B cell (primary cell): Measurements from ENCODE around the gene ADGRD1.

ENCODE experiments used
- CTCF ChIP-seq: fragments of 200-600 bp; IDR thresholded peaks from one replicate; pipeline ENCODE4 v1.8.0; 2022; ENCODE audit warnings: antibody characterized with exemption, mild to moderate bottlenecking
- EZH2 ChIP-seq: IDR thresholded peaks from 2 replicates; pipeline ENCODE4 v1.6.1; 2012; ENCODE audit warnings: borderline replicate concordance, low read depth, mild to moderate bottlenecking, moderate library complexity, low read length; ENCODE audit not compliant: insufficient read depth, poor library complexity, severe bottlenecking

DNA sequence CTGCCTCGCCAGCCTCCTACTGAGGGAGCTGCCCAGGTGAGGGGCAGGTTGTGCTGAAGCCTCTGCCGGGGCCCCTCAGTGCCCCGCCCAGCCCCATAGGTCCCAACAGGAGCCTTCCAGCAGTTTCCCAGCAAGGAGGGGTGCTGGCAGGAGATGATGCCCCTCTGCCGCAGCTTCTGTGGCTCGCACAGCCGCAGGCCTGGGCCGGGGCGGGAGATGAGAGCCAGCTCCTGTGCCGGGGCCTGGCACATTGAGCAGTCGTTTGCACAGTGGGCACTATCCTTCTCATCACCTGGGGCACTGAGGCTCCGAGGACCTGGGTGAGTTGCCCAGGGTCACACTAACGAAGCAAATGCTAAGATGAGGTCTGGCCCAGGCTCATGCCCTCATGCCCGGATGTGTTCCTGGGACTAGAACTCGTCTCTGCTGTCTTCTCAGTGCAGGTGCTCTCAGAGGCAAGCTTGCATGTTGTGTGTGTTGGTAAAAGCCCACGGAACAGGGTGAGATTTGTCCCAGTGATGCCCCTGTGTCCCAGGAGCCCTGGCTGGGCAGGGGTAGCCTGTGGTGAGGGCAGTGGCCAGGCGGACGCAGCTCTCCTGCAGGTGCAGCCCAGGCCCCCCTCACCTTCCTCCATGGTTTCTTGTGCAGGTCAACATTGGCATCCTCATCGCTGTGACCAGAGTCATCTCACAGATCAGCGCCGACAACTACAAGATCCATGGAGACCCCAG, 177.5 kb downstream of the ADGRD1 start:
- TF ChIP-seq CTCF = no peak
- no peak for TF ChIP-seq EZH2
